Activated effector memory CD4-positive, alpha-beta T cell treated with Interleukin-2 at 50 U/mL for 16 hours (primary cell): ENCODE results near the gene DIP2C.

Experiments
- DNase-seq: peaks from one replicate; pipeline ENCODE4 v3.0.0-alpha.2; 2020

The DIP2C gene

GRCh38 chr10:566241-566885, 123.1 kb downstream of the DIP2C start:
- no peak for DNase-seq

DNA sequence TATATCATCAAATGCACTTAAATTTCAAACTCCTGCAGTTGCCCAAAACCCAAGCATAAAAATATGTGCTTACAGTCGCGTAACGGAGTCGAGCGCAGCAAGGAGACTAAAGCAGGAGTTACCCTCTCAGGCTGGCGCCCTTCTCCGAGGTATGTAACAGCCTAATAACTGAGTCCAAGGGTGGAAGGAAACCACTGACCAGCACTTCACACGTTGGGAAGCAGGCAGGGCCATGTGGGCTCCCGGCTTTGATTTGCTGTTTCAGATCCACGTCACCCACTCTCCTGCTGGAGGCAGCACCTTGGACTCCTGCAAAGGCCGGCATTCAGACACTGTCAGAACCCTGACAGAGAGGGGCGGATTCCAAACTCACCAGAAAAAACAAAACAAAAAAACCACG, 123.8 kb downstream of the DIP2C start:
- no peak for DNase-seq

GRCh38 chr10:565146-565545, 124.3 kb downstream of the DIP2C start:
- no peak for DNase-seq

- DNase-seq, result no peak
Observed at GRCh38 chr10:563827-564226, 125.6 kb downstream of the DIP2C start.

DNA sequence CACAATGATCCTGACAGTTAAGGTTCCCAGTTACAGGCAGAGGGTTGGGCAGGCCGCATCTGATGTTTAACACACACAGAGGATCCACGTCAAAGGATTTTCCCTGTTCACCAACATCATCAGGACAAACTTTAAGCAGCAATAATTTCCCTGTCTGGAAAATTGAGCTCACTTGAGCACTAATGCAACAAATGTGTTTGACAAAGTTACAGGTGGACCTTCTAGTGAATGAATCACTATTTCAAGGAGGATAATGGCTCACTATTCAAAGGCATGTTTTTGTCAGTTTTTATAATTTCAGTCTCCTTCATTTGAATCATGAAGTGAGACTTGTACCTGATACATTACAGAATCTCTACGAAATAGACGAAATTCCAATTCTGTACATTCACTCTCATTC, 127.3 kb downstream of the DIP2C start:
- no peak for DNase-seq

DNA sequence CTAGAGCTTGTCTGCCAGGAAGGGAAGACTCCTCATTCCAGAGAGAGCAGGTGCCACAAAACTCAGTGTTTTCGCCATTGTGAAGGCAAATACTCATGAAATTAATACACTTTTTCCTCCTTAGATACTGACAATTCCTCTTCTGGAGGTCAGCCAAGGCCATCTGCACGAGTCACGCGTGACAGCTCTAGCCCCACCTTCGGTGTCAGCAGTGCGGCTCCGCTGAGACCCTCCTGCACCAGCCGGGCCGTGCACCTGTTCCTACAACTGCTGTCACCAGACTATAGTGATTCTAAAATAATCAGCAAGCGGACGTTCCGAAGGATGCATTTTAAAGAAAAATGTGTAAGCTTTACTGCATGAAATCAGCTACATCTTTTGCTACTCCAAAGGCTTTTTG, 127.7 kb downstream of the DIP2C start:
- DNase-seq, result no peak

- DNase-seq, result no peak
Observed at GRCh38 chr10:560314-560992, 129.0 kb downstream of the DIP2C start.

GRCh38 chr10:559767-560047, 129.8 kb downstream of the DIP2C start:
- no peak for DNase-seq

- no peak for DNase-seq
Observed at GRCh38 chr10:558891-559766, 130.3 kb downstream of the DIP2C start.

DNA sequence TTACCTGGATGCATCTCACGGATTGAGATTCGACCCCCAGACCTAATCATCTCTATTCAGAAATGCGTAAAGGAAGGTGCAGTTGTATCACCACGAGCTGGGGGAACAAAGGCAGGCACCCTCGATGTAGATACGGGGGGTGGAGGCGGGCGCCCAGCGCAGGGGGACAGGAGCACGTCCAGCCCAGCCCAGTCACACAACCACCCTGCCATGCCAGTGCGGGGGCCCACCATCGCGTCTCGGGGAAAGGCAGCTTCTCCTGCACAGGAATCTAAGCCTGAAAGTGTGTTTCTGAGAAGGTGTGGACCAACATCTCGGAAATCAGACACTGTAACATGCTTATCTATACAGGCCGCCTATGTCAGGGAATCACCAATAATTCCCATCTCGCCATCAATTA, 131.1 kb downstream of the DIP2C start:
- DNase-seq, result no peak

- no peak for DNase-seq
Observed at GRCh38 chr10:557792-558328, 131.6 kb downstream of the DIP2C start.

DNA sequence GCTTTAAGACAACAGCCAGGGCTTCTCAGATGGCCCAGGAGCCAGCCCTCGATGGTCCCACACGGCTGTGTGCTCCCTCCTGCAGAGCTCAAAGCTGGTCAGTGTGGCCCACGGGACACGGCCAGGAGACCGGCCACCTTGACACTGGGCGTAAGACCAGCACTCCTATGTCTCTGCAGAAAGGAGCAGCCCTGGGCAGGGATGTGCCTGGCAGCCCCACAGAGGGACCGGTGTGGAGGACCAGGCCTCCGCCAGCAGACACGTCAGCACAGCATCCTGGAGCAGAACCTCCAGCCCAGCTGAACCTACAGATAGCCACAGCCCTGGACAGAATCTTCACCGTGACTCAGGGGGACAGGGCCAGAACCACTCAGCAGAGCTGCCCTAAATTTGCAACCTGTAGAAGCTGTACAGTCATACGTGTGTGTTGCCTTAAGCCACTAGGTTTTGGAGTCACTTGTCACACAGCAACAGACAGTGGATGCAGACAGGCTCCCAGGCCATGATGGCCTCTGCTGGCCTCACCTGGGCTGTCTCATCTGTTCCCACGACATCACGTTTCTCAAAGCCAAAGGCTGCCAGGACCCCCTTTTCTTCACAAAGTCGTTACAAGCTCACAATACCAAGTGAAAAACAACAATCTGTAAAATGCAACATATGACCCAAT, 132.4 kb downstream of the DIP2C start:
- DNase-seq, result no peak

- no peak for DNase-seq
Observed at GRCh38 chr10:555682-556350, 133.7 kb downstream of the DIP2C start.

GRCh38 chr10:555281-555680, 134.2 kb downstream of the DIP2C start:
- no peak for DNase-seq

DNA sequence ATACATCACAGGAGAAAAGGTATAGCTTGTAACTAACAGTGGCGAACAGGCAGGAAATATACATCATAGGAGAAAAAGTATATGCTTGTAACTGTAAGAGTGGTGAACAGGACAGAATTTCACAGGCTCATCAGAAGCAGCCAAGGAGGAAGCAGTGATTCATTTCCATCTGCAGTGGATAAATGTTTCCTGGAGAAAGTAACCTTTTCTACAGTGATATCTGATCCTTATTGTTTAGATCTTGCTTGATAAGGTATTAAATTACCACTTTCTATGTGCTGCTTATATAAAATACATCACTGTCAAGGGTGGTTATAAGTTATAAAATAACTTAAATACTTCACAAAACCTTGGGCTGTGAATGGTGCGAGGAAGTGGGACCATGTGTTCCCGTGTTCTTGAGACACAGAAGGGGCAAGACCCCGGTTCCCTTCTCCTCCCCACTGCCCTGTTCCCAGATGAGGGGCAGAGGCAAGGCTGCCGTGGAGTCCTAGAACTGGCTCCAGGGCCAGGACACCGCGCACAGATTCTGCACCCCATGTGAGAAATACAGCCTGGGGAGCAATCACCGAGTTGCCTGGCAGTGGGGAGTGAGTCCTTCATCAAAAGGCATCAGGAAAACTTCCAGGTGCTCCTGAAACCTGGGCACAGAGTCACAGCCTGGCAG, 135.2 kb downstream of the DIP2C start:
- no peak for DNase-seq

- no peak for DNase-seq
Observed at GRCh38 chr10:553233-553632, 136.2 kb downstream of the DIP2C start.

DNA sequence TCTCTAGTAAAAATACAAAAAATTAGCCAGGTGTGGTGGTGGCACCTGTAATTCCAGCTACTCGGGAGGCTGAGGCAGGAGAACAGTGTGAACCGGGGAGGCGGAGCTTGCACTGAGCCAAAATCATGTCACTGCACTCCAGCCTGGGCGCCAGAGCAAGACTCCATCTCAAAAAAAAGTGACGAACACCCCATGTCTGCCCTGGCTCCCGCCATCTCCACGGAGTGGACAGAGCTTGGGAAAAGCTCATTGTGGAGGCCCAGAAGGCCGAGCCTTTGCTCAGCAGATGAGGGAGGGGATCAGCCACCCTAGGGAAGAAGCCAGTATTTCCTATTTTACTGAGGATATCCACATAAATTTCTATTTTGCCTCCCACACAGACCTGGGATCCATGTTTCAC, 136.8 kb downstream of the DIP2C start:
- DNase-seq, result no peak

GRCh38 chr10:551373-552252, 137.9 kb downstream of the DIP2C start:
- DNase-seq, result no peak

GRCh38 chr10:550665-551372, 138.6 kb downstream of the DIP2C start:
- no peak for DNase-seq

DNA sequence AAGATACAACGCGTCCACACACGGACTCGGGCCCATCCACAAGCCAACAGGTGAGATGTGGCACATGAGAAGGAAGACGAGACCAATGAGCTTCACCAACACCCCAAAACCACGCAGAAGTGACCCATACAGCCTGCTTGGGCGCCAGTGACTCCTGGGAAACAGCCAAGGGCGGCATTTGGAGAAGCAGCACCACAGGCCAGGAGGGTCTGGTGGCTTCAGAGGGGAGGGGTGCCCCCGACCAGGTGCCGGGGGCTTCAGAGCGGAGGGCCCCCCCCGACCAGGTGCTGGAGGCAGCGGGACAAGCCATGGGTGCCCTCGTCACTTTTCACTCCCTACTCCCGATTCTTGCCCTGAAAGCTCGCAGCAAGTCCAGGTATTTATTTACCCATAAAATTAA, 140.1 kb downstream of the DIP2C start:
- DNase-seq, result no peak
